ENCODE results near the gene MLF1. TPM values are rescaled to one million over a fixed set of nuclear protein-coding genes. Genes with fewer than 3 reads are reported as not detected.

MLF1 gene, protein sequence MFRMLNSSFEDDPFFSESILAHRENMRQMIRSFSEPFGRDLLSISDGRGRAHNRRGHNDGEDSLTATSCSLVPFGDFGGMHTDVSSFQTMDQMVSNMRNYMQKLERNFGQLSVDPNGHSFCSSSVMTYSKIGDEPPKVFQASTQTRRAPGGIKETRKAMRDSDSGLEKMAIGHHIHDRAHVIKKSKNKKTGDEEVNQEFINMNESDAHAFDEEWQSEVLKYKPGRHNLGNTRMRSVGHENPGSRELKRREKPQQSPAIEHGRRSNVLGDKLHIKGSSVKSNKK
- 24.7 TPM for total RNA-seq

GRCh38 chr3:158570999-158571702 lies at the start of gene MLF1:
TSS of gene MLF1 (plus strand) at chr3:158571194. CDS start at chr3:158571301, 107 bp downstream.

DNA sequence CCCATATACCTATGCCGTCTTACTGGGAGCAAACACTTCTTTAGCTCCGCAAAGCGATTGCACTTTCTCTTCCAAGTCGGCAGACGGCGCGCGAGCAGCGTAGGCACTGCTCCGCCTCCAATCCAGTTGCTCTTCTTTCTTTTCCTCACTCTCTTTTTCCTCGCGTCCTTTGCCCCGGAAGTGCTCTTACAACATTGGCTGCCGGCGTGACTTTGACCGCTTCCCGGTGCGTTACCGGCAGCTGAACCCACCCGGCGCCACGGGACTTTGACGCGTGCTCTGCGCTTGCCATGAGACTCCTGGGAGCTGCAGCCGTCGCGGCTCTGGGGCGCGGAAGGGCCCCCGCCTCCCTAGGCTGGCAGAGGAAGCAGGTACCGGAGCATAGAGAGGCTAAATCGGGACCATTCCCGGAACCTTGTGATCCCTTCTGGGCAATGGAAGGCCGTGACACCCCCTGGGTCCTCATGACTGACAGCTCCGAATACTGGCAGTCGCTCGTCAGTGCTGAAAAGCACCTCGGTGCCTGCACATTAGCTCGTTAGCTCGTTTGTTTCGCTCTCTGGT lies 73.4 kb downstream of the MLF1 start, which contains the start of gene GFM1:
Gene GFM1, plus strand, starts transcription at position 183 of the 564 bp plus-strand sequence. Its CDS starts 108 bp downstream, at position 291.

Small RNAs within 50 kb of the gene (small RNA-seq; reads per million reads assigned to genes)
- not detected for gene AC025033.1 (ENCODE audit: low replicate concordance)

Other genes starting within 250 kb of the MLF1 start
- gene GFM1, start 73.3 kb downstream of the MLF1 start, total RNA-seq, result 84.2 TPM
- gene LXN, start 101.5 kb downstream of the MLF1 start, total RNA-seq, result 9.7 TPM
- gene RARRES1, start 161.3 kb downstream of the MLF1 start, total RNA-seq, result 2.5 TPM
- gene MFSD1, start 230.9 kb downstream of the MLF1 start, total RNA-seq, result 65.1 TPM